Thoracic aorta (tissue), 2 donors: ENCODE measurements around the gene COX8A. TPM values are rescaled to one million over a fixed set of nuclear protein-coding genes. Genes with fewer than 3 reads are reported as not detected.

ENCODE experiments used
- ATAC-seq: fragments of 150-250 bp; one replicate; pipeline ENCODE4 v1.8.0; 2017; ENCODE audit warnings: low read depth; ENCODE audit not compliant: insufficient number of reproducible peaks, low FRiP score
- DNase-seq: peaks from one replicate; pipeline ENCODE4 v3.0.0-alpha.2; 2020; ENCODE audit warnings: low spot score
- H3K27ac ChIP-seq, 2 donors: fragments of 200-600 bp; sonication (generic); 1 replicate in 1 of 2; 2 replicates in 1 of 2; pipeline ENCODE4 v1.5.1; 2016; ENCODE audit warnings: mild to moderate bottlenecking in 2 of 2, moderate library complexity in 2 of 2
- H3K27me3 ChIP-seq: fragments of 200-600 bp; sonication (generic); replicated peaks from 2 replicates; pipeline ENCODE4 v1.6.0; 2016; ENCODE audit warnings: mild to moderate bottlenecking; ENCODE audit not compliant: insufficient read depth
- H3K36me3 ChIP-seq: fragments of 200-600 bp; sonication (generic); one replicate; pipeline ENCODE4 v1.5.1; 2016
- H3K4me1 ChIP-seq, 2 donors: fragments of 200-600 bp; sonication (generic); 1 replicate in 1 of 2; 2 replicates in 1 of 2; pipeline versions ENCODE4 v1.5.1 to v1.6.0; 2016; ENCODE audit warnings: low read depth in 2 of 2, mild to moderate bottlenecking in 1 of 2; ENCODE audit not compliant: control insufficient read depth in 1 of 2
- H3K4me3 ChIP-seq: fragments of 200-600 bp; sonication (generic); 2 replicates; pipeline ENCODE4 v1.5.1; 2016; ENCODE audit warnings: mild to moderate bottlenecking
- H3K9me3 ChIP-seq: fragments of 200-600 bp; sonication (generic); 2 replicates; pipeline ENCODE4 v1.5.1; 2016
- total RNA-seq, 2 donors: library from RNA; depleted of rRNA; stranded (reverse); fragments of >200 nt; gene quantifications; one replicate each; pipeline versions ENCODE4 v1.1.0 to v1.2.3, GENCODE V29; 2016
- TF ChIP-seq, protein P1 (sequence below): fragments of 200-600 bp; sonication (generic); IDR thresholded peaks from one replicate; pipeline ENCODE4 v1.5.1; 2019; ENCODE audit warnings: antibody characterized with exemption

Gene COX8A
- total RNA-seq, 2 donors from 2014 or later = 178 to 469 TPM

DNA sequence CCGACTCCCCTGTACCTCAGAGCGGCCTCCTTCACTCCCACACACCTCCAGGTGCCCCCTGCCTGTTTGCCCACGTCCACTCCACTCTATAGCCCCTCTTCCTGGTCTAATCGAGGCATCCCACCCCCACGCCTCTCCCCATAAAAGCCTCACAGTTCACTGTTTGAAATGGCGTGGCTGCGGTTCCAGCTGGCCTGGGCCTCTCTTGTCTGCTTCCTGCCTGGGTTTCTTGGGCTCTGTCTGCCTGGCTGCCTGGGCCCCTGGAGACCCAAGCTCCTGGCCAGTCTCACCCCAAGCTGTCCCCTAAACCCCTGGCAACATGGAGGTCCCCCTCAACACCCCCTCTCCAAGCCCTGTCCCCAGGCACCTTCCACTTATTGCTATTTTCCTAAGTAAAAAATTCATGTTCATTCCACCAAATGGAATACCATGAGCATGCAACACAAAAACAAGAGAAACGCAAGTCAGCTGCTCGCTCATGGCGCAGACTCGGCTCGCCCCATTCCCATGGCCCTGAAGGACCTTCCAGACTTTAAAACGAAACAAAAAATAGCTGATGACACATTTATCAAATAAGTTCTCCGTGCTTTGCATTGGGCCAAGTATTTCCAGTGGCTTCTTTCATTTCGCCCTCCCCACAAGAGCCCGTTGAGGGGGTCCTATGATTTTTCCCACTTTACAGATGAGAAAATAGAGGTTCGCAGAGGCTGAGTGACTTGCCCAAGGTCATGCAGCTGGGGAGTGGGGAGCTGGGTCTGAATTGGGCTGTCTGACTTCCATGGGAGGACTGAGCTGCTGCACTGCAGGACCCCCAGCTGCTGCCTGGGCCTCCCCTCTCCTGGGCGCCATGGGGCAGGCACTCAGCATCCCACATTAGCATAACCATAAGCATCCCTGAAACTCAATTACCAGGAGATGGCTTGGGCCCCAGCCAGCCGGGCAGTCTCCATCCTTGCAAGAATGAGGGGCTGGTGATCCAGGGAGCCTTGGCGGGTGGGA, 49.6 kb downstream of the COX8A start:
- Histone ChIP-seq H3K27me3 (no peaks in the 10 kb centered on the region), H3K36me3 (no peaks in the 10 kb centered on the region), H3K4me3 (no peak overlapping the region), H3K27ac (no peak overlapping the region), H3K9me3 (no peaks in the 10 kb centered on the region), H3K4me1 (peaks cover 0 to 5% of the 10 kb centered on the region in 2 donors)
- ATAC-seq = no peak
- DNase-seq = no peak
- TF ChIP-seq, protein P1, sequence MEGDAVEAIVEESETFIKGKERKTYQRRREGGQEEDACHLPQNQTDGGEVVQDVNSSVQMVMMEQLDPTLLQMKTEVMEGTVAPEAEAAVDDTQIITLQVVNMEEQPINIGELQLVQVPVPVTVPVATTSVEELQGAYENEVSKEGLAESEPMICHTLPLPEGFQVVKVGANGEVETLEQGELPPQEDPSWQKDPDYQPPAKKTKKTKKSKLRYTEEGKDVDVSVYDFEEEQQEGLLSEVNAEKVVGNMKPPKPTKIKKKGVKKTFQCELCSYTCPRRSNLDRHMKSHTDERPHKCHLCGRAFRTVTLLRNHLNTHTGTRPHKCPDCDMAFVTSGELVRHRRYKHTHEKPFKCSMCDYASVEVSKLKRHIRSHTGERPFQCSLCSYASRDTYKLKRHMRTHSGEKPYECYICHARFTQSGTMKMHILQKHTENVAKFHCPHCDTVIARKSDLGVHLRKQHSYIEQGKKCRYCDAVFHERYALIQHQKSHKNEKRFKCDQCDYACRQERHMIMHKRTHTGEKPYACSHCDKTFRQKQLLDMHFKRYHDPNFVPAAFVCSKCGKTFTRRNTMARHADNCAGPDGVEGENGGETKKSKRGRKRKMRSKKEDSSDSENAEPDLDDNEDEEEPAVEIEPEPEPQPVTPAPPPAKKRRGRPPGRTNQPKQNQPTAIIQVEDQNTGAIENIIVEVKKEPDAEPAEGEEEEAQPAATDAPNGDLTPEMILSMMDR = no peak

DNA sequence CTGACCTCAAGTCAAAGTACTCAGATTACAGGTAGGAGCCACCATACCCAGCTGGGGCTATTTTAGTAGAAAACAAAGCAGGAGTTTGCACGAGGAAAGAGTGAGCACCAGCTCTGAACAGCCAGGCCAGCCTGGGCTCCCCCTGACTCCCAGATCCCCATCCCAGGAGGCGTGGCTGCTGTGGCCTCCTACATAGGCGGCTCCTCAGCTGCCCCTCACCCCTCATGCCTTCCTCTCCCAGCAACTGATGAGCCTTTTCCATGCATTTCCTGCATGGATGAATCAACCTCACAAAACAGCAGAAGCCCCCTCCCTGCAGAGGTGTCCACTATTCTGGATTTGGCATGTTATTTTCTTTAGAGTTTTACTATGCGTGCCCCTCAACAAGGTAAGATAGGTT, 50.8 kb downstream of the COX8A start:
- ATAC-seq (no peak), DNase-seq (no peak)
- no peak overlapping the region for H3K27ac ChIP-seq
- H3K4me1 ChIP-seq = peaks cover 0 to 5% of the 10 kb centered on the region in 2 donors
- H3K9me3 ChIP-seq = no peaks in the 10 kb centered on the region
- TF ChIP-seq, protein P1 = no peak
- no peaks in the 10 kb centered on the region for H3K36me3 ChIP-seq
- no peak overlapping the region for H3K4me3 ChIP-seq
- H3K27me3 ChIP-seq = no peaks in the 10 kb centered on the region

Other genes starting within 250 kb of the COX8A start
- gene ZFTA, start 205.8 kb upstream of the COX8A start, total RNA-seq = 10 to 100 TPM; 21.2 to 27.5 TPM
- gene SPINDOC, start 161.2 kb upstream of the COX8A start, total RNA-seq = 10 to 100 TPM; 14.8 to 16.4 TPM
- gene MARK2, start 135.5 kb upstream of the COX8A start, total RNA-seq = 10 to 100 TPM; 20.2 to 25.5 TPM
- 1 to 10 TPM; 1.4 to 3.8 TPM for gene RCOR2, start 57.5 kb upstream of the COX8A start, total RNA-seq
- gene NAA40, start 35.6 kb upstream of the COX8A start, total RNA-seq = 10 to 100 TPM; 15.5 to 20.6 TPM
- gene OTUB1, start 11.8 kb downstream of the COX8A start, total RNA-seq = 10 to 100 TPM; 37.7 to 85.6 TPM
- gene FLRT1, start 61.3 kb downstream of the COX8A start, total RNA-seq = under 1 TPM in 1 of 2 donors, not detected in 1; 0.41 TPM
- gene MACROD1, start 191.5 kb downstream of the COX8A start, total RNA-seq = 10 to 100 TPM; 15.8 to 17.6 TPM
- 10 to 100 TPM; 74.7 to 91.2 TPM for gene STIP1, start 211.6 kb downstream of the COX8A start, total RNA-seq
- 10 to 100 TPM; 47.2 to 66.6 TPM for gene FERMT3, start 232.1 kb downstream of the COX8A start, total RNA-seq